ENCODE results near the gene MC1R.

MC1R gene

GRCh38 chr16:89897204-89897603 is 21.5 kb upstream of the MC1R start:
- no peak for DNase-seq

GRCh38 chr16:89898201-89898967 is 20.3 kb upstream of the MC1R start:
- no peak for DNase-seq

GRCh38 chr16:89899879-89900481 is 18.7 kb upstream of the MC1R start:
- peak; percentile 25 for DNase-seq

GRCh38 chr16:89900885-89901284 is 17.8 kb upstream of the MC1R start:
- DNase-seq, result no peak

GRCh38 chr16:89902980-89903379 is 15.7 kb upstream of the MC1R start:
- no peak for DNase-seq

GRCh38 chr16:89903908-89904515 is 14.7 kb upstream of the MC1R start:
- no peak for DNase-seq

- DNase-seq, result no peak
These were observed 13.8 kb upstream of the MC1R start for GRCh38 chr16:89904606-89905510.

GRCh38 chr16:89905511-89906139 is 13.0 kb upstream of the MC1R start:
- no peak for DNase-seq

GRCh38 chr16:89906140-89907025 is 12.3 kb upstream of the MC1R start:
- DNase-seq, result no peak

GRCh38 chr16:89907055-89907814 is 11.4 kb upstream of the MC1R start:
- DNase-seq, result no peak

- no peak for DNase-seq
These were observed 10.4 kb upstream of the MC1R start for GRCh38 chr16:89908236-89908635.

- peak; percentile 68 for DNase-seq
These were observed 8.6 kb upstream of the MC1R start for GRCh38 chr16:89909777-89910716.

GRCh38 chr16:89910717-89911354 is 7.8 kb upstream of the MC1R start:
- DNase-seq, result no peak

- no peak for DNase-seq
These were observed 7.3 kb upstream of the MC1R start for GRCh38 chr16:89911375-89911774.

- DNase-seq, result no peak
These were observed 6.5 kb upstream of the MC1R start for GRCh38 chr16:89912143-89912542.

GRCh38 chr16:89912627-89913026 is 6.0 kb upstream of the MC1R start:
- no peak for DNase-seq

- no peak for DNase-seq
These were observed 5.0 kb upstream of the MC1R start for GRCh38 chr16:89913408-89914387.
